Astrocyte (in vitro differentiated cells and primary cell): Measurements from ENCODE around the gene COL23A1. TPM values are rescaled to one million over a fixed set of nuclear protein-coding genes. Genes with fewer than 3 reads are reported as not detected.

Experiments
- DNase-seq: peaks from one replicate; pipeline ENCODE4 v3.0.0-alpha.2; 2010; ENCODE audit warnings: low read depth
- FAIRE-seq: peaks from 2 replicates; lab custom pipeline; 2011; peaks lifted over from hg19 to GRCh38; lab: Jason Lieb, UNC
- H2AFZ ChIP-seq: 2 replicates; pipeline ENCODE4 v1.6.0; 2012; ENCODE audit warnings: low read depth, low read length, inconsistent platforms
- H3K27ac ChIP-seq: 2 replicates; pipeline ENCODE4 v1.5.1; 2011; ENCODE audit warnings: low read depth, low read length, inconsistent platforms
- H3K27me3 ChIP-seq: 2 replicates; pipeline ENCODE4 v1.6.0; 2011; ENCODE audit warnings: low read length, inconsistent platforms; ENCODE audit not compliant: insufficient read depth
- H3K36me3 ChIP-seq: 2 replicates; pipeline ENCODE4 v1.5.1; 2011; ENCODE audit warnings: low read length, inconsistent platforms; ENCODE audit not compliant: insufficient read depth
- H3K4me1 ChIP-seq: 2 replicates; pipeline ENCODE4 v1.5.1; 2011; ENCODE audit warnings: low read length, inconsistent platforms; ENCODE audit not compliant: insufficient read depth
- H3K4me2 ChIP-seq: 2 replicates; pipeline ENCODE4 v1.6.0; 2012; ENCODE audit warnings: low read length, inconsistent platforms
- H3K4me3 ChIP-seq: 2 replicates; pipeline ENCODE4 v1.5.1; 2011; ENCODE audit warnings: low read depth, mild to moderate bottlenecking, low read length, inconsistent platforms; ENCODE audit not compliant: insufficient read depth
- H3K79me2 ChIP-seq: 2 replicates; pipeline ENCODE4 v1.6.0; 2012; ENCODE audit warnings: mild to moderate bottlenecking, low read length, inconsistent platforms; ENCODE audit not compliant: insufficient read depth
- H3K9ac ChIP-seq: 2 replicates; pipeline ENCODE4 v1.6.0; 2012; ENCODE audit warnings: mild to moderate bottlenecking, low read length, inconsistent platforms
- H3K9me3 ChIP-seq: 2 replicates; pipeline ENCODE4 v1.5.1; 2012; ENCODE audit warnings: low read depth, mild to moderate bottlenecking, low read length, inconsistent platforms; ENCODE audit not compliant: insufficient read depth
- H4K20me1 ChIP-seq: 2 replicates; pipeline ENCODE4 v1.6.0; 2012; ENCODE audit warnings: low read length, inconsistent platforms; ENCODE audit not compliant: insufficient read depth
- H3K27ac Mint-ChIP-seq: one replicate; pipeline ENCODE4 v1.8.0; 2021; ENCODE audit warnings: mild to moderate bottlenecking, mixed read lengths; ENCODE audit not compliant: unreplicated experiment
- H3K27me3 Mint-ChIP-seq: one replicate; pipeline ENCODE4 v1.8.0; 2021; ENCODE audit warnings: low read depth, mixed read lengths; ENCODE audit not compliant: unreplicated experiment
- H3K36me3 Mint-ChIP-seq: one replicate; pipeline ENCODE4 v1.8.0; 2021; ENCODE audit warnings: low read depth, mixed read lengths; ENCODE audit not compliant: unreplicated experiment
- H3K4me1 Mint-ChIP-seq: one replicate; pipeline ENCODE4 v1.8.0; 2021; ENCODE audit warnings: low read depth, mixed read lengths; ENCODE audit not compliant: unreplicated experiment
- H3K4me3 Mint-ChIP-seq: one replicate; pipeline ENCODE4 v1.8.0; 2021; ENCODE audit warnings: mild to moderate bottlenecking, moderate library complexity, mixed read lengths; ENCODE audit not compliant: unreplicated experiment
- H3K9me3 Mint-ChIP-seq: one replicate; pipeline ENCODE4 v1.8.0; 2021; ENCODE audit warnings: mild to moderate bottlenecking, mixed read lengths; ENCODE audit not compliant: unreplicated experiment
- EZH2 ChIP-seq: IDR thresholded peaks from 2 replicates; pipeline ENCODE4 v1.6.1; 2012; ENCODE audit warnings: mild to moderate bottlenecking, low read length, inconsistent platforms; ENCODE audit not compliant: insufficient read depth
- total RNA-seq: library from RNA; stranded (reverse); gene quantifications from 2 replicates; pipeline ENCODE4 v1.2.1, GENCODE V29; 2021
- TF ChIP-seq, protein P1 (sequence below): IDR thresholded peaks from 2 replicates; pipeline ENCODE4 v1.5.1; 2011; ENCODE audit warnings: low read depth, mild to moderate bottlenecking, inconsistent platforms, low read length, moderate library complexity; ENCODE audit not compliant: insufficient read depth

The COL23A1 gene
- total RNA-seq, 1 donor from 2014 or later, result 0.16 TPM

DNA sequence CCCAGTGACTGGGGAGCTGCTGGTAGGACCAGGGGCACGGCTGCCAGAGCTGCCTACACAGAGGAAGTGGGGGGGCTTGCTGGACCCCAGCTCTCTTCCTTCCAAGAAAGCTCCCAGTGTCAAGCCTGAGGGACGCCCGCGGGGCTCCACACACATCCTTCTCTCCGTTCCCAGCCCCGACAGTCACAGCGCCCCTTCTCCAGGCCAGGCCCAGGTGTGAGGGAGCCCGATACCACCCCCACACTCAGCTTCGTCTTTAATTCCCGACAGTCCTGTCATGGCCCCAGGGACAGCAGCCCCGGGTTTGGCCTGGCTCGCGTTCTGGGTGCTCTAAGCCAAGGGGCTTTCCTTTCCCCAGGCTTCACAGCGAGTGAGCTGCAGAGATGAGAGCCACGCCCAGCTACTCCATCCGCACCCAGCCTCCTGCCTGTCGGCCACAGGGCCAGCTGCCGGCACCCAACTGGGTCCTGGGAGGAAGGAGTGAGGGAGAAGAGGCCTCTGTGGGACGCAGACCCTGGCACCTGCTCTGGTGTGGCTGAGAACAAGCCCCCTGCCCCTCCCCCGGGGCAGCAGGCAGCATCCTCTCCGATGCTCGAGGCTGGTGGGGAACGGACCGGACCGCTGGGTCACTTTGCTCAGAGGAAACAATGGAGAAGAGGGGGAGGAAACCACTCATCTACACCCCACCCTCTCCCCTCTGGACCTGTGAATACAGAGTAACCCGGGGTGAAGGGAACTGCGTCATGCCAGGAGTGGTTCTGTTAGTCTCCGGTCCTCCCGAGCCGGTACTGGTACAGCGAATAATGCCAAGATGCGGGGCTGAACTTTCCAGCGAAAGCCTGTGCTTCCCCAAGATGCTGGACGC lies 303.7 kb downstream of the COL23A1 start:
- H3K4me3 Mint-ChIP-seq, result no peak overlapping the region

DNA sequence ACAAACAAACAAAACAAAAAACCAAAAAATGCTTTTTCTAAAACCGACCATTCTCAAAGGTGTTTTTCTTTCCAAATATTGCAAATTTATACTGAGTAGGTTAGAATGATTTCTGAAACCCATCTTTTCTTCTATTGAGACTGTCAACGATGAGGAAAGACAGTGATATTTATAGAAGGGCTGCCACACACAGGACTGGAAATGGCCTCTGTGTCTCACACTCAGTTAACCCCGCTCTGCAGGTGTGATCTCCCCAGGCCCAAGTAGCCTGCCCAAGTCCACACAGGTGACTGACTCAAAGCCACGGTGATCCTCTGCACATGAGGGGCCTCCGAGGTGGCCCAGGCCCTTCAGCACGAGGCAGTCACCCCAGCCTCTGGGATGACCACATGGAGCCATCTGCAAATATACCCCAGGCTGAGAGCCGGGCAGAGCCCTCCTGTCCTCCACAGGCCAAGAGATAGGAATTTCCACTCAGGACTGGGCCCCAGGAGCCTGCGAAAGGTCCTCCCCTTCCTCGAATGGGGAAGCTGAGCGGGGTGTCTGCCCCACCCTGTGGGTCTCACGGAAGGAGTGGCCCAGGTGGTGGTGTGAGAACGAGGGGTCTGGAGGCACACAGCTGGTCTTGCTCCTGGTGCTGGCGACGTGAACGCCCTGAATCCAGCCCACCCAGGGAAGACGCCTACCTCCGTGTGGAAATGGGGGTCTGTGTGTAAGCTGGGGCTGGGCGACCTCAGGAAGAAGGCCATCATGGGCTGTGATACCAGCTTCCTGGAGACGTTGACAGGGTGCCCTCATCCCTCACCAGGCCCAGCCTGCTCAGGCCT lies 304.6 kb downstream of the COL23A1 start:
- no peak overlapping the region for H3K4me3 Mint-ChIP-seq
- no peaks in the 10 kb centered on the region for H3K27me3 ChIP-seq
- no peaks in the 10 kb centered on the region for H3K4me1 Mint-ChIP-seq
- peaks cover 64% of the 10 kb centered on the region for H3K27me3 Mint-ChIP-seq
- no peaks in the 10 kb centered on the region for H3K9me3 Mint-ChIP-seq
- FAIRE-seq (no peak), DNase-seq (no peak)
- TF ChIP-seq EZH2, result no peak
- TF ChIP-seq, protein P1, sequence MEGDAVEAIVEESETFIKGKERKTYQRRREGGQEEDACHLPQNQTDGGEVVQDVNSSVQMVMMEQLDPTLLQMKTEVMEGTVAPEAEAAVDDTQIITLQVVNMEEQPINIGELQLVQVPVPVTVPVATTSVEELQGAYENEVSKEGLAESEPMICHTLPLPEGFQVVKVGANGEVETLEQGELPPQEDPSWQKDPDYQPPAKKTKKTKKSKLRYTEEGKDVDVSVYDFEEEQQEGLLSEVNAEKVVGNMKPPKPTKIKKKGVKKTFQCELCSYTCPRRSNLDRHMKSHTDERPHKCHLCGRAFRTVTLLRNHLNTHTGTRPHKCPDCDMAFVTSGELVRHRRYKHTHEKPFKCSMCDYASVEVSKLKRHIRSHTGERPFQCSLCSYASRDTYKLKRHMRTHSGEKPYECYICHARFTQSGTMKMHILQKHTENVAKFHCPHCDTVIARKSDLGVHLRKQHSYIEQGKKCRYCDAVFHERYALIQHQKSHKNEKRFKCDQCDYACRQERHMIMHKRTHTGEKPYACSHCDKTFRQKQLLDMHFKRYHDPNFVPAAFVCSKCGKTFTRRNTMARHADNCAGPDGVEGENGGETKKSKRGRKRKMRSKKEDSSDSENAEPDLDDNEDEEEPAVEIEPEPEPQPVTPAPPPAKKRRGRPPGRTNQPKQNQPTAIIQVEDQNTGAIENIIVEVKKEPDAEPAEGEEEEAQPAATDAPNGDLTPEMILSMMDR, result no peak
- no peaks in the 10 kb centered on the region for H3K79me2 ChIP-seq
- H3K4me3 ChIP-seq, result no peak overlapping the region
- H3K36me3 ChIP-seq, result no peaks in the 10 kb centered on the region
- H3K36me3 Mint-ChIP-seq, result no peaks in the 10 kb centered on the region
- peaks cover 4% of the 10 kb centered on the region for H3K9me3 ChIP-seq
- no peak overlapping the region for H3K27ac Mint-ChIP-seq
- no peaks in the 10 kb centered on the region for H4K20me1 ChIP-seq
- no peak overlapping the region for H3K27ac ChIP-seq
- H3K9ac ChIP-seq, result no peak overlapping the region
- no peak overlapping the region for H3K4me2 ChIP-seq
- H3K4me1 ChIP-seq, result no peaks in the 10 kb centered on the region
- H2AFZ ChIP-seq, result no peak overlapping the region

More for the DNA sequence above, 303.7 kb downstream of the COL23A1 start:
- Mint-ChIP-seq H3K9me3 (no peaks in the 10 kb centered on the region), H3K36me3 (no peaks in the 10 kb centered on the region), H3K4me1 (no peaks in the 10 kb centered on the region), H3K27me3 (peaks cover 65% of the 10 kb centered on the region), H3K27ac (no peak overlapping the region)
- no peak for DNase-seq
- Histone ChIP-seq H4K20me1 (no peaks in the 10 kb centered on the region), H3K9ac (no peak overlapping the region), H3K4me2 (no peak overlapping the region), H3K9me3 (peaks cover 4% of the 10 kb centered on the region), H3K27ac (no peak overlapping the region), H3K79me2 (no peaks in the 10 kb centered on the region), H3K4me1 (no peaks in the 10 kb centered on the region), H3K36me3 (no peaks in the 10 kb centered on the region), H3K4me3 (no peak overlapping the region), H3K27me3 (no peaks in the 10 kb centered on the region), H2AFZ (no peak overlapping the region)
- no peak for FAIRE-seq
- TF ChIP-seq, protein P1, result no peak
- no peak for TF ChIP-seq EZH2
